NCI-H1105 treated with DMSO at 0.1 percent for 48 hours (cell line): Measurements from ENCODE around the gene AGBL5.

ENCODE experiments used
- DNase-seq: peaks from one replicate; lab custom pipeline; 2025; lab: John Stamatoyannopoulos, UW

The AGBL5 gene

DNA sequence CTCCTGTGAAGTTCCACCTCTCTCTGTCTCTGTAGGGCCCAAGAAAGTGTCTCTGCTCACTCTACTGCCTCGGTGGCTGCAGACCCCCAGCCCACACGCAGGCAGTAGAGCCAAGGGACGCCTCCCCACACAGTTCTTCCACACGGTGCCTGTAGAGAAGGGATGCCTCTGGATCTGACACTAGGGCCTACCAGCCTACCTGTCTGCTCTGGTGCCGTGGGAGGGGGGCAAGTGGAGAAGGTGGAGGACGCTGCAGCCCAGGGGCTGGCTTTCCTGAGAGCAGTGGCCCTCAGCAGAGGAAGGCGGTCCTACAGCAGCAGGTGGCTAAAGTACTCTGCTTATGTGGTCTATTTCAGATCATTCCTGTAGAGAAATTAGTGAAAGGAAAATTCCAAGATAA lies 27.7 kb upstream of the AGBL5 start:
- DNase-seq = no peak

DNA sequence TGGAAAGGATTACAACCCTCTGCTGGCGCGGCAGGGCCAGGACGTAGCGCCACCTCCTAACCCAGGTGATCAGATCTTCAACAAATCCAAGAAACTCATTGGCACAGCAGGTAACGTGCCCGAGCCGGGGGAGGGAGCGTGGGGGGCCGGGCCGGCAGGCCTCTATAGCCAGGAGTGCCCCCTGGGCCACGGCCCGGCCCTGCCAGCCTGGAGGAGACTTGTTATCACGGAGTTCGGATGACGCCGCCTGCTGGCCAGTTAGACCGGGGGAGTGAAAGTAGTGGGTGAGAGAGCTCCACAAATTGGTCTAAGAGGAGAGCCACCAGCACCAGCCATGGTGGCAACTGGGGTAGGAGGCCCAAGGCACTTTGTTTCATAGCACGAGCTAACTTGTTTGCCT lies 27.3 kb upstream of the AGBL5 start:
- no peak for DNase-seq

DNA sequence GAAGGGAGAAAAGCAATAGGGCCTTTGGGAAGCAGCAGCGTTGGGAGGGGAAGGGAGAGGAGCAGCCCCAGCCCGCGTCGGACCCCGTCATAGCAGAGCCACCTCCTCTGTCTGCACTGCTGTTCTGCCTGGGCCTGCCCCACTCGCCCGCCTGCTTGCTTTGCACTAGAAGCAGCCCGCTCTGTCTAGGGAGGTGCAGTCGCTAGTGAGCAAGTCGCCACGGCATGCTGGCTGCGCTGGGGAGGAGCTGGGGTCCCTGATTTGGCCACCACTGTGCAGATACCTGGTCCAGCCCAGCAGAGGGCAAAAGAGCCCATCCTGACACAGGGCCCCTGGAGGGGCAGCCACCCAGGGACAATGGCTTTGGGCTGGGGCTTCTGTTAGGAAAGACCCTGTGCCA lies 26.7 kb upstream of the AGBL5 start:
- DNase-seq = no peak

DNA sequence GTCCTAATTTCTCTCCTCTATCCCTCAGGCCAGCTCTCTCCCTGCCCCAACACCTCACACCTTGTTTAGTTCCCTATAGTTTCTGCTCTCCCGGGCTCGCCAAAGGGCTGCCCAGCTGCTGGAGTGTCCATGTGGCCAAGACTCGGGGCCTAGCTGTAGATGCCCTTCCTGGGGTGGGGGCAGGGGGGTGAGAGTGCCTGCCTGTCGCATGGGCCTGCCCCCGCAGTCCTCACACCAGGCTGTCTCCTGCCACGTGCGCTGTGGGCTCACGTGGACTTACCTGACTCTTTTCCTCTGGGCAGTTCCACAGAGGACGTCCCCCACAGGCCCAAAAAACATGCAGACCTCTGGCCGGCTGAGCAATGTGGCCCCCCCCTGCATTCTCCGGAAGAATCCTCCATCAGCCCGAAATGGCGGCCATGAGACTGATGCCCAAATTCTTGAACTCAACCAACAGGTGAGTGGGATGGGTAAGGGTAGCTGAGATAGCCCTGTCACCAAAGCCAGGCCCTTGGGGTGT lies 26.1 kb upstream of the AGBL5 start:
- DNase-seq = no peak

- DNase-seq = no peak
Measured at GRCh38 chr2:27025861-27026851, 25.3 kb upstream of the AGBL5 start.

- DNase-seq = no peak
Measured at GRCh38 chr2:27027211-27027651, 24.2 kb upstream of the AGBL5 start.

DNA sequence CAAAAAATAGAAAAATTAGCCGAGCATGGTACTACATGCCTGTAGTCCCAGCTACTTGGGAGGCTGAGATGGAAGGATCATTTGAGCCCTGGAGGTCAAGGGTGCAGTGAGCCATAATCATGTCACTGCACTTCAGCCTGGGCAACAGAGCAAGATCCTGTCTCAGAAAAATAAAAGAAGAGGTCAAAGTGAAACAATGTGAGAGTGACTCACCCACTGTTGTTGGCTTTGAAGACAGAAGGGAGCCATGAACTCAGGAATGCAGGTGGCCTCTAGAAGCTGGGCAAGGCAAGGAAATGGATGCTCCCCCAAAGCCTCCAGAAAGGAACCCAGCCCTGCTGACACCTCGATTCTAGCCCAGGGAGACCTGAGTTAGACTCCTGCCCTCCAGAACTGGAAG lies 22.4 kb upstream of the AGBL5 start:
- DNase-seq = no peak

DNA sequence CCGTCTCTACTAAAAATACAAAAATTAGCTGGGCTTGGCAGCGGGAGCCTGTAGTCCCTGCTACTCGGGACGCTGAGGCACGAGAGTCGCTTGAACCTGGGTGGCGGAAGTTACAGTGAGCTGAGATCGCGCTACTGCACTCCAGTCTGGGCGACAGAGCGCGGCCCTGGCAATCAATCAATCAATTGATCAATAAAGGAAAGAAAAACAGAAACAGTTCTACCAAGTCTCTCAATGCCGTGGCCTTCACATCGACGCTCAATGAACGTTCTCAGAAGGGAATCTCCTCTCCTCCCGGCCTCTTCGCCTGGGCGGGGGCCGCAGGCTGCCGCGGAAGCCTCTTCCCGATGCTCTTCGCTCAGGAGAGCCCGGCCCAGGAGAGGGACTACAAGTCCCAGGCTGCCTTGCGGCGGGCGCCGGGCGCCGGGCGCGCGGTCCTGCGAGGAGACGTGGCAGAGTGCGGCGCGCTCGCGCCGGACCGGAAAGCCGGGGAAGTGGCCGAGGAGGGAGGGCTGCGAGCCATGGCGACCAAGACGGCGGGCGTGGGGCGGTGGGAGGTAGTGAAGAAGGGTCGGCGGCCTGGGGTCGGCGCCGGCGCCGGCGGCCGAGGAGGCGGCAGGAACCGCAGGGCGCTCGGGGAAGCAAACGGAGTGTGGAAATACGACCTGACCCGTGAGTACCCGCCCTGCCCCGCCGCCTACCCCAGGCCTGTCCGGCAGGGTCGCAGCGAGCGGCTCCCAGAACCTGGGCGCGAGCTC lies 18.8 kb upstream of the AGBL5 start, which contains the start of gene TMEM214:
Gene TMEM214, plus strand, starts transcription at position 471 of the 758 bp plus-strand sequence. Its CDS starts 51 bp downstream, at position 522.
- peak; percentile 76 for DNase-seq

- no peak for DNase-seq
Measured at GRCh38 chr2:27033253-27033852, 18.1 kb upstream of the AGBL5 start.

DNA sequence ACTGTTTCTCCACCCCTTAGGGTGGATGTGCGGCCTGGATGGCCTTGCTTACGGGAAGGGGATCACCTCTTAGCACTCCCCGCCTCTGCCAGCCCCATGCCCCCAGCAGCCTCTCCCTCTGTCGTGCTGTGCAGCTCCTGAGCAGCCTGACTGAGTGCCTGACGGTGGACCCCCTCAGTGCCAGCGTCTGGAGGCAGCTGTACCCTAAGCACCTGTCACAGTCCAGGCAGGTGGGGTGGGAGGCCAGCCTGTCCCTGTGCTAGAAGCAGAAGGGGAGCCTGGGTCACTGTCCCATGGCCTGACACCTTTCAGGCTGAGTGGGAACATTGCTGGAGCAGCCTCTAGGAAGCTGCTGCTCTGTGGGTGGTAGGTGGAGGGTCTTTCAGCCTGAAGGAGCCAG lies 13.5 kb upstream of the AGBL5 start:
- no peak for DNase-seq

DNA sequence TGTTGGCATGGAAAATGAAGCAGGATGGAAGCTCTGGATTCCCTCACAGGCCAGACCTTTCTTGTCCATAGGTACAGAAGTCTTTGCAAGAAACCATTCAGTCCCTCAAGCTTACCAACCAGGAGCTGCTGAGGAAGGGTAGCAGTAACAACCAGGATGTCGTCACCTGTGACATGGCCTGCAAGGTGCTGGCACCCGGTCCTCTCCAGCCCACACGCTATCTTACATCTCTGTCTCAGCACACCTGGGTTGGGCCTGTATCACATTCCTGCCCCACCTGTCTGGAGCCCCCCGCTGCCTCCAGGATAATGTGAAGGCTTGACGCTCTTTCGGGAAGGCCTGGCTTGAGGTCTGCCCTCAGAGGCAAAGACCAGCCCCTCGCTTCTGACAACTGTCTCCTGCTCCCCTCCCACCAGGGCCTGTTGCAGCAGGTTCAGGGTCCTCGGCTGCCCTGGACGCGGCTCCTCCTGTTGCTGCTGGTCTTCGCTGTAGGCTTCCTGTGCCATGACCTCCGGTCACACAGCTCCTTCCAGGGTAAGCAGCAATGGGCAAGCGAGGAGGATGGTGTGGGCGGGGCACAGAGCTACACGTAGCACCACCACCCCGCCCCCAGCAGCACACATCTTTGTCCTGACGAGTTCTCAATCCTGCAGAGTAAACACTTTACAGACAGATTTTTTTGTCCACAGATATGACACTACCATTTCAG lies 12.7 kb upstream of the AGBL5 start:
- DNase-seq = no peak

DNA sequence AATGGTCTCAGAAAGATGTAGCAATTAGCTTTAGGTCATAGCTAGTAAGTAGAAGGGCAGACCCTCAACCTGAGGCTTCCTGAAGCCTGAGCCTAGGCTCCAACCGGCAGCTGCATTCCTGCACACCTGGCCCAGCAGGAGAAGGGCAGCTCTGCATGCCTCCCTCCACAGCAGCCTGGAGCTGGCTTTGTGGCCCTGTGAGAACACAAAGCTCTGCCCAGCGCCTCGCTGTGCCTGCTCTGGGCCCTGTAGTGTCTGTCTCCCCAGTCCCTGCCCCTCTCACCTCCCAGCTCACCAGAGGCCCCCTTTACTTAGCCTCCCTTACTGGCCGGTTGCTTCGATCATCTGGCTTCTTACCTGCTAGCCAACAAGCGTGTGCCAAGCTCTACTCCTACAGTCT lies 12.0 kb upstream of the AGBL5 start:
- DNase-seq = no peak

- no peak for DNase-seq
Measured at GRCh38 chr2:27039871-27040270, 11.6 kb upstream of the AGBL5 start.

- DNase-seq = no peak
Measured at GRCh38 chr2:27040282-27040681, 11.2 kb upstream of the AGBL5 start.

DNA sequence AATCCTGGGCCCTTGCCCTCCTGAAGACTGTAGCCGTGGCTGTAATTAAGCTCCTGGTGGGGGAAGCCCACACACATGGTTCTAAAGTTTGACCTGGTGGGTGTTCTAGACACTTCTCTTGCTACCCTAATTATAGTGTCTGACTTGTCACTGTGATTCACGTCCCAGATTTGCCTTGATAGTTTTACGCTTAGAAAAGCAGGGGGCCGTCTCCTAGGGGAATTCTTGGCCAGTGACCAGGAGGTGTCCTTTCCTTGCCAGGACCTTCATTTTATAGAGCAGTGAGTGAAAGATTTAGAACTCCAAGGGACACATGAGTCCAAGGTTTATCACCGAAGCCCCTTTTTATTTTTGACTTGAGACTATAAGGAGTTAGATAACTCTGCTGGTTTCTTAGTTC lies 9.7 kb upstream of the AGBL5 start:
- DNase-seq = no peak

GRCh38 chr2:27042159-27042661 lies 9.3 kb upstream of the AGBL5 start:
- DNase-seq = peak; percentile 8

DNA sequence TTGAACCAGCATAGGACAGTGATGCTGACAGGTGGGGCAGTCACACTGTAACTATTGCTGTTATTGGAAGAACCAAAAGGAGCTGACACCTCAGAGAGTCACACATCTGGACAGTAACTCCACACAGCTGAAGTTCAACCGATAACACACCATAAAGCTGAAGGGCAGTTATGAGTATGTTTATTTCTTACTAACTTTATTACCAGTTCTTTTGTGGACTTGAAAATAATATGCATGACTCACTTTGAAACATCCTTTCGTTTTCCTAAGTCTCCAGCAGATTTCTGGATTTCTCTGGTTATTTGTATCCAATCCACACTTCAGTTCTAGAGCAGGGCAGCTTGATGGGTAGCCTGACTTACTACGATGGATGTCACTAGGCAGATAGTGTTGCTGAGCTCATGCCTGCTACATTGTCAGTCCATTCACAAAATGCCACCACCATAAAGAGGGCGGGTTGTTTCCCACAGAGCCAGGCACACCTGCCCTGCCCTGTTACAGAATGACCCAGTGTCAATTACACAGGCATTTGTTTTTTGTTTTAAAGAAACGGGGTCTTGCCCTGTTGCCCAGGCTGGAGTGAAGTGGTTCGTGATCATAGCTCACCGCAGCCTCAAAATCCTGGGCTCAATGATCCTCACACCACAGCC lies 8.4 kb upstream of the AGBL5 start:
- no peak for DNase-seq

DNA sequence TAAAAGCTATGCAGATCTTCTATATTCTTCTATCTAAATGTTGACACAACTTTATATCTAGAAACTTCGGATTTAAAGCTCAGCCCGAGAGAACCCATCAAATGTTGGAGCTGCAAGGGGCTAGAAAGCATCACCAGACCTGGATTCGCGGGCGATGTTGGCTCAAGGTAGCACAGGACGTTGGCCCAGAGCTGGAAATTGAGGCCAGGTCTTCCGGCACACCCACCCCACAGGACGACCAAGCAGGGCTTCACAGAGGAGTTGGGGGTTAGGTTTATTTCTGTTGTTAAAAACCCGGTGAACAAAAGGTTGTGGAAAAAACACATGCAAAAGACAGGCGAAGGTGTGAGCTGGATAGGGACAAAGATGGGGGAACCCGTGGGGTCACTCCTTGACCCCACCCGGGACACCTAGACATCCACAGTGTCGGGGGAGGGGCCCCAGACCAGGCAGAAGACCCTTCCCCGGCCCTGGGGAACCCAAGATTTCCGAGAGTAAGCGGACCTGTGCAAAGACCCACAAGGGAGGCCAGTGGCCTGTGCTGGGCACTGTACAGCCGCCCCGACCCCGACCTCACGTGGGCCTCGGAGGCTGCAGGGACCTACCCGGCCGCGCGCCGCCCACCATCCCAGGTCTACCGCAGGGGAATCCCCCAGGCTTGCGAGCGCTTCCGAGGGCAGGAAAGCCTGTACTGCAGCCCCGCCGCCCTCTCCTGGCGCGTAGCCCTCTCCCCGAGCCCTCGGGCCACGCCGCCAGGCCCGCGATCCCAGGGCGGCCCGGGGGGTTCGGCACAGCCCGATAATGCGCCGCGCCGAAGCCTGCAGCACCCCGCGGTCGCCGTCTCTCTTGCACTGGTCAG lies 1.8 kb upstream of the AGBL5 start:
- no peak for DNase-seq

DNA sequence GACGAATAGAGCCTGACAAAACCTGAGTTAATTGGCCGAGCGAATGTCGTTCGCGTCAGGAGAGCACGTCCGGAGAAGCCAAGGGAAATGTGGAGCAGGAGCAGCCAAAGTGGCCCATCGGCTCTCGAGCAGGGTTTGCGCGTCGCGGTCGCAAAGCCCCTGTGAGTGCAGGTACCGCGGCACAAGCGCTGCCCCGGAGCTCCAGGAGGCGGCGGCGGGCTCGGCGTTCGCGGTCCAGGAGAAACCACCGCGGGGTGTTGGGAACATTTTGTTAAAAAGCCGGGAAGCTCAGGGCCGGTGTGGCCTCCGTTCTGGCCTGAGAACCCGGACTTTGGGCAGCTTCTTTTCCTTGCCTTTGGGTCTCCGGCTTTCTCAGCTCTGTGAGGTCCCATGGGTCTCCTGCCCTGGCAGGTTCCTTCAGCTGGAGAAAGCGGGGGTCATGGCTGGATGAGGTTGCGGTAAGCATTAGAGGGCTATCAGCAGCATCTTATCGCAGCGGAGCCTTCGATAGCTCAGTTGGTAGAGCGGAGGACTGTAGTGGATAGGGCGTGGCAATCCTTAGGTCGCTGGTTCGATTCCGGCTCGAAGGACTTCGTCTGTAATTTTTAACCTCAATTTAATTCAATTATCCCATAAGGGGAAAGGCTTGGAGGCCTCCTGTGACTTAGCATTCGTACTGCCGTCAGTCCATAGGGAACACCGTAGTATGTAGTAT lies 1.0 kb upstream of the AGBL5 start:
- peak; percentile 85 for DNase-seq
